Neuron (in vitro differentiated cells): ENCODE measurements around the gene SPACA4.

Experiments used
- H2AFZ ChIP-seq: one replicate; pipeline ENCODE4 v1.6.1; 2013; ENCODE audit warnings: low read depth, mild to moderate bottlenecking, inconsistent platforms, low read length, moderate library complexity
- H3K27me3 ChIP-seq: one replicate; pipeline ENCODE4 v1.6.1; 2013; ENCODE audit warnings: low read length; ENCODE audit not compliant: insufficient read depth
- H3K36me3 ChIP-seq: one replicate; pipeline ENCODE4 v1.6.1; 2013; ENCODE audit warnings: low read length; ENCODE audit not compliant: insufficient read depth
- H3K4me1 ChIP-seq: one replicate; pipeline ENCODE4 v1.6.1; 2013; ENCODE audit warnings: low read length; ENCODE audit not compliant: insufficient read depth
- H3K4me3 ChIP-seq: 2 replicates; pipeline ENCODE4 v1.5.1; 2013; ENCODE audit warnings: mild to moderate bottlenecking, low read length, moderate library complexity
- H3K9me3 ChIP-seq: one replicate; pipeline ENCODE4 v1.6.1; 2013; ENCODE audit warnings: low read length

SPACA4 gene

GRCh38 chr19:48646001-48646721 is 39.6 kb downstream of the SPACA4 start, which contains the start of gene CA11:
TSS of gene CA11 (minus strand) at chr19:48646187. CDS start at chr19:48645632, 555 bp downstream.
- Histone ChIP-seq H3K4me1 (peaks cover 14% of the 10 kb centered on the region), H3K27me3 (no peaks in the 10 kb centered on the region), H3K36me3 (no peaks in the 10 kb centered on the region), H2AFZ (peak within 1 kb of the TSS; percentile 90), H3K9me3 (no peaks in the 10 kb centered on the region), H3K4me3 (peak within 1 kb of the TSS; percentile 60)

DNA sequence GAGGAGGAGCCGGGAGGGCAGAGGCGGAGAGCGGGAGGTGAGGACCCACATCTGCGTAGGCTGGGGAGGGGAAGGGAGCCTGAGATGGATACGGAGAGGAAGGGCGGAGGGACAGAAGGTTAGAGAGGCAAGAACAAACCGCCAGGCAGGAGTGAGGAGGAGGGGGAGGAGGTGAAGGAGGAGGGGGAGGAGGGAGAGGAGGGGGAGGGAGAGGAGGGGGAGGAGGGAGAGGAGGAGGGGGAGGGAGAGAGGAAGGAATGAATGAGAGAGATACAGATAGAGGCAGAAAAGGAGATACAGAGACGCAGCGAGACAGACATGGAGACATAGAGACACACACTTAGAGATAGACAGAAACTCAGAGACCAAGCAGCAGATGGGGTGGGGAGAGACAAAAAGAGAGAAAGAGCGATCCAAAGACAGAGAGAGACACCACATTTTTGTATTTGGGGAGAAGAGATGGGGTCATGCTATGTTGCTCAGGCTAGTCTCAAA is 40.2 kb downstream of the SPACA4 start:
- Histone ChIP-seq H3K4me1 (peaks cover 14% of the 10 kb centered on the region), H3K9me3 (no peaks in the 10 kb centered on the region), H3K27me3 (no peaks in the 10 kb centered on the region), H2AFZ (no peak overlapping the region), H3K36me3 (no peaks in the 10 kb centered on the region), H3K4me3 (no peak overlapping the region)

DNA sequence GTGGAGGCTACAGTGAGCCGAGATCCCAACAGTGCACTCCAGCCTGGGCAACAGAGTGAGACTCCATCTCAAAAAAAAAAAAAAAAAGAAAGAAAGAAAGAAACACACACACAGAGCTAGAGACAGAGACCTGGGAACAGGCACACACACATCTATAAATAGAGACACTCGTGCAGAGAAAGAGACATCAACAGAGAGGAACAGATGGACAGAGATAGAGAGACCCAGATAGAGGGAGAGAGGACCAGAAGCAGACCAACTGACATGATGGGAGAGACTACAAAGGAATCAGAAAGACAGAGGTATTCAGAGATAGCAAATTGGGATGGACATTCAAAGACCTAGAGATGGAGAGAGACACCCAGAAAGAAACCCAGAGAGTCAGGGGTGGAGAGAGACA is 41.6 kb downstream of the SPACA4 start:
- Histone ChIP-seq H3K4me1 (peaks cover 14% of the 10 kb centered on the region), H3K36me3 (no peaks in the 10 kb centered on the region), H2AFZ (no peak overlapping the region), H3K9me3 (no peaks in the 10 kb centered on the region), H3K4me3 (no peak overlapping the region), H3K27me3 (no peaks in the 10 kb centered on the region)

DNA sequence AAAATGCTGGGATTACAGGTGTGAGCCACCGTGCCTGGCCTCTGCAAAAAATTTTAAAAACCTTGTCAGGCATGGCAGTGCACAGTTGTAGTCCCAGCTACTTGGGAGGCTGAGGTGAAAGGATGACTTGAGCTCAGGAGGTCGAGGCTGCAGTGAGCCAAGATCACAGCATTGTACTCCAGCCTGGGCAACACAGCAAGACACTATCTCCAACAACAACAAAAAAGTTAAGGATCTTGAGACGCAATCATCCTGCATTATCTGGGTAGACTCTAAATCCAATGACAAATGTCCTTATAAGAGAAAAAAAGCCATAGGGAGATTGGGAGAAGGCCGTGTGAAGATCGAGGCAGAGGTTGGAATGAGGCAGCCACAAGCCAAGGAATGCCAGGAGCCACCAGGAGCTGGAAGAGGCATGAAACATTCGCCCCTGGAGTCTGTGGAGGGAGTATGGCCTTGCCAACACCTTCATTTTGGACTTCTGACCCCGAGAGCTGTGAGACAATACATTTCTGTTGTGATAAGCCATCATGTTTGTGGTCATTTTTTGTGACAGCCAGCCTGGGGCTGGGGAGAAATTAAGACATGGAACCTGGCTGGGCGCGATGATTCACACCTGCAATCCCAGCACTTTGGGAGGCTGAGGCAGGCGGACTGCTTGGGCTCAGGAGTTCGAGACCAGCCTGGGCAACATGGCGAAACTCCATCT is 44.6 kb downstream of the SPACA4 start:
- Histone ChIP-seq H2AFZ (no peak overlapping the region), H3K9me3 (no peaks in the 10 kb centered on the region), H3K4me3 (no peak overlapping the region)

GRCh38 chr19:48651683-48652048 is 45.1 kb downstream of the SPACA4 start:
- Histone ChIP-seq H3K4me3 (no peak overlapping the region), H3K9me3 (no peaks in the 10 kb centered on the region), H3K36me3 (no peaks in the 10 kb centered on the region), H3K27me3 (no peaks in the 10 kb centered on the region), H3K4me1 (no peaks in the 10 kb centered on the region), H2AFZ (no peak overlapping the region)

More for the DNA sequence above, 44.6 kb downstream of the SPACA4 start:
- peaks cover under 1% of the 10 kb centered on the region for H3K4me1 ChIP-seq
- H3K36me3 ChIP-seq = no peaks in the 10 kb centered on the region
- no peaks in the 10 kb centered on the region for H3K27me3 ChIP-seq

GRCh38 chr19:48654299-48655059 is 47.9 kb downstream of the SPACA4 start:
- no peaks in the 10 kb centered on the region for H3K36me3 ChIP-seq
- no peak overlapping the region for H3K4me3 ChIP-seq
- H2AFZ ChIP-seq = no peak overlapping the region
- peaks cover 6% of the 10 kb centered on the region for H3K4me1 ChIP-seq
- H3K27me3 ChIP-seq = no peaks in the 10 kb centered on the region
- no peaks in the 10 kb centered on the region for H3K9me3 ChIP-seq

- Histone ChIP-seq H3K4me1 (peaks cover 6% of the 10 kb centered on the region), H3K9me3 (no peaks in the 10 kb centered on the region), H3K27me3 (no peaks in the 10 kb centered on the region), H3K4me3 (no peak overlapping the region), H3K36me3 (no peaks in the 10 kb centered on the region), H2AFZ (no peak overlapping the region)
Observed at GRCh38 chr19:48656840-48657474, 50.4 kb downstream of the SPACA4 start.
